SJSA1 (cell line): ENCODE results near the gene SLC22A17. TPM values are rescaled to one million over a fixed set of nuclear protein-coding genes. Genes with fewer than 3 reads are reported as not detected.

Source experiments
- total RNA-seq: library from RNA; depleted of rRNA; stranded (reverse); fragments of >200 nt; shearing (Covaris generic); gene quantifications from 2 replicates; pipeline ENCODE4 v1.2.3, GENCODE V29; 2014; rRNA removed

Gene SLC22A17
- total RNA-seq, 1 experiment from 2014 or later = 3.2 TPM

Other genes starting within 250 kb of the SLC22A17 start
- not detected in 2 replicates for gene CIROP, start 247.9 kb downstream of the SLC22A17 start, total RNA-seq
- gene CEBPE, start 233.6 kb downstream of the SLC22A17 start, total RNA-seq = not detected in 2 replicates
- 0.45 TPM in 1 of 2 replicates, not detected in the other for gene SLC7A8, start 169.2 kb downstream of the SLC22A17 start, total RNA-seq
- not detected in 2 replicates for gene RNF212B, start 115.0 kb downstream of the SLC22A17 start, total RNA-seq
- gene HOMEZ, start 66.8 kb downstream of the SLC22A17 start, total RNA-seq = 4.9 and 6.1 TPM in 2 replicates
- gene PPP1R3E, start 50.0 kb downstream of the SLC22A17 start, total RNA-seq = 1.2 and 2.1 TPM in 2 replicates
- 17.4 and 18.0 TPM in 2 replicates for gene BCL2L2, start 46.1 kb downstream of the SLC22A17 start, total RNA-seq
- 76.2 and 93.4 TPM in 2 replicates for gene PABPN1, start 31.4 kb downstream of the SLC22A17 start, total RNA-seq
- gene EFS, start 12.3 kb upstream of the SLC22A17 start, total RNA-seq = not detected in 2 replicates
- gene IL25, start 19.9 kb upstream of the SLC22A17 start, total RNA-seq = not detected in 2 replicates
- not detected in 2 replicates for gene CMTM5, start 24.2 kb upstream of the SLC22A17 start, total RNA-seq
- not detected in 2 replicates for gene MYH6, start 55.4 kb upstream of the SLC22A17 start, total RNA-seq
- gene MYH7, start 82.8 kb upstream of the SLC22A17 start, total RNA-seq = not detected in 2 replicates
- 51.6 and 53.1 TPM in 2 replicates for gene NGDN, start 116.8 kb upstream of the SLC22A17 start, total RNA-seq
- not detected in 2 replicates for gene ZFHX2, start 198.9 kb upstream of the SLC22A17 start, total RNA-seq
- gene THTPA, start 203.4 kb upstream of the SLC22A17 start, total RNA-seq = 5.0 TPM in 2 replicates
- gene AP1G2, start 214.9 kb upstream of the SLC22A17 start, total RNA-seq = 0.74 and 1.1 TPM in 2 replicates
- not detected in 2 replicates for gene JPH4, start 225.9 kb upstream of the SLC22A17 start, total RNA-seq